Panc1 (cell line): Measurements from ENCODE around the gene MRC2. TPM values are rescaled to one million over a fixed set of nuclear protein-coding genes. Genes with fewer than 3 reads are reported as not detected.
A peak's percentile ranks its signal among the peaks of the same experiment; 100 is the strongest.

Experiments used
- ATAC-seq: fragments of 200-7000 bp; cut with Tn5 transposase; 2 replicates; pipeline ENCODE4 v1.9.1; 2020; ENCODE audit warnings: mild to moderate bottlenecking, moderate library complexity
- BruUV-seq: library from RNA; stranded (reverse); fragments of 400-500 nt; replicated peaks from 2 replicates; lab custom pipeline; 2021; lab: Mats Ljungman, UMichigan
- CTCF ChIA-PET: fragments of 300-600 bp; sonication (Branson Sonifier 250); formaldehyde crosslinking; loops from one replicate; lab custom pipeline; 2022; ENCODE audit warnings: antibody characterized with exemption; lab: Charles Lee
- POLR2A ChIA-PET: fragments of 300-600 bp; sonication (Branson Sonifier 250); formaldehyde crosslinking; loops from one replicate; lab custom pipeline; 2022; ENCODE audit warnings: antibody characterized with exemption; lab: Charles Lee
- DNase-seq: peaks from one replicate; pipeline ENCODE4 v3.0.0-alpha.2; 2010; ENCODE audit warnings: low read depth, low spot score
- H3K27ac ChIP-seq: 2 replicates; pipeline ENCODE4 v1.5.1; 2011; ENCODE audit warnings: mild to moderate bottlenecking, low read length, inconsistent platforms
- H3K27me3 ChIP-seq: fragments of 200-500 bp; sonication (Bioruptor generic); 2 replicates; pipeline ENCODE4 v1.6.0; 2014; ENCODE audit warnings: low read length, inconsistent platforms; ENCODE audit not compliant: control insufficient read depth, insufficient read depth
- H3K36me3 ChIP-seq: fragments of 200-500 bp; sonication (Bioruptor generic); 2 replicates; pipeline ENCODE4 v1.5.1; 2014; ENCODE audit warnings: inconsistent platforms, mild to moderate bottlenecking, low read length, moderate library complexity; ENCODE audit not compliant: control insufficient read depth, insufficient read depth
- H3K4me1 ChIP-seq: 2 replicates; pipeline ENCODE4 v1.5.1; 2011; ENCODE audit warnings: inconsistent platforms, mild to moderate bottlenecking, low read length, moderate library complexity; ENCODE audit not compliant: control insufficient read depth, insufficient read depth
- H3K4me3 ChIP-seq, 2 experiments: 2 replicates each; pipeline ENCODE4 v1.5.1; 2011 to 2012; ENCODE audit warnings: low read depth in 2 of 2, low read length in 2 of 2, mild to moderate bottlenecking in 2 of 2, inconsistent platforms in 1 of 2, moderate library complexity in 1 of 2
- H3K9me3 ChIP-seq: fragments of 200-500 bp; sonication (Bioruptor generic); 2 replicates; pipeline ENCODE4 v1.5.1; 2014; ENCODE audit warnings: low read depth, mild to moderate bottlenecking, inconsistent platforms, low read length, moderate library complexity; ENCODE audit not compliant: control insufficient read depth, insufficient read depth
- POLR2AphosphoS5 ChIP-seq: IDR thresholded peaks from 2 replicates; pipeline ENCODE4 v1.6.1; 2012; ENCODE audit warnings: mild to moderate bottlenecking, low read depth, low read length, moderate library complexity
- SIN3A ChIP-seq: IDR thresholded peaks from 2 replicates; pipeline ENCODE4 v1.6.1; 2012; ENCODE audit warnings: low read depth, mild to moderate bottlenecking, low read length, moderate library complexity, borderline replicate concordance; ENCODE audit not compliant: insufficient read depth
- TCF7L2 ChIP-seq: IDR thresholded peaks from 2 replicates; pipeline ENCODE4 v1.6.1; 2011; ENCODE audit warnings: mild to moderate bottlenecking, low read depth, low read length, inconsistent platforms
- in situ Hi-C: cut with HindIII; loops from 2 replicates; pipeline ENCODE4 v1.10.0; 2016; ENCODE audit warnings: low sequenced_read_pairs, low pct_unique_long_range_greater_than_20kb
- intact Hi-C: fragments of 100-400 bp; cut with micrococcal nuclease; formaldehyde crosslinking; loops from one replicate; pipeline ENCODE4 v1.10.0; 2022; ENCODE audit not compliant: unreplicated experiment
- total RNA-seq: library from RNA; stranded (reverse); gene quantifications from one replicate; pipeline ENCODE4 v1.2.1, GENCODE V29; 2021; ENCODE audit not compliant: unreplicated experiment
- TF ChIP-seq, protein P1 (sequence below): fragments of 450-650 bp; IDR thresholded peaks from 2 replicates; pipeline ENCODE4 v1.5.1; 2017; ENCODE audit warnings: mild to moderate bottlenecking
- TF ChIP-seq, protein P2 (sequence below), 2 experiments: IDR thresholded peaks; 2 replicates each; pipeline ENCODE4 v1.6.1; 2011 to 2012; ENCODE audit warnings: low read depth in 2 of 2, control low read depth in 1 of 2, low read length in 1 of 2, mild to moderate bottlenecking in 1 of 2, moderate library complexity in 1 of 2; ENCODE audit not compliant: insufficient read depth in 1 of 2

Gene MRC2
- total RNA-seq, 1 experiment from 2014 or later = 120 TPM

DNA sequence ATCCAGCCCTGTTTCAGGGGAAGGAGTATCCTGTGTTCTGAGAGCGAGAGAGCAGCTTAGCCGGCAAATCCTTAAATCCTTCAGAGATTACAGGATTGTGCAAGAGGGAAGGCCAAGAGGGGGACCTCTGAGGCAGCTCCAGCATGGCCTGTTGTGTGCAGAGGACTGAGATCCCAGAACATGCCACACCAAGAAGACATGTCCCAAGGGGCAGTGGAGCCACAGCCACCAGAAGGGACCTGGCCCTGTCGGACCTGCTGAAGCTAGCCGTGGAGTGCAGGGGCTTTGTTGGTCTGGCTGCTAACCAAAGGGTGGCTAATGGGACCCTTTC is 1.6 kb upstream of the MRC2 start:
- Histone ChIP-seq H3K9me3 (no peaks in the 10 kb centered on the region), H3K4me3 (no peak overlapping the region), H3K27me3 (no peaks in the 10 kb centered on the region), H3K27ac (no peak overlapping the region), H3K36me3 (no peaks in the 10 kb centered on the region), H3K4me1 (peaks cover 30% of the 10 kb centered on the region)
- in situ Hi-C loops = no loop called here
- no peak for ATAC-seq
- no TSS peak for BruUV-seq
- intact Hi-C loops = no loop called here
- TF ChIP-seq, protein P1, sequence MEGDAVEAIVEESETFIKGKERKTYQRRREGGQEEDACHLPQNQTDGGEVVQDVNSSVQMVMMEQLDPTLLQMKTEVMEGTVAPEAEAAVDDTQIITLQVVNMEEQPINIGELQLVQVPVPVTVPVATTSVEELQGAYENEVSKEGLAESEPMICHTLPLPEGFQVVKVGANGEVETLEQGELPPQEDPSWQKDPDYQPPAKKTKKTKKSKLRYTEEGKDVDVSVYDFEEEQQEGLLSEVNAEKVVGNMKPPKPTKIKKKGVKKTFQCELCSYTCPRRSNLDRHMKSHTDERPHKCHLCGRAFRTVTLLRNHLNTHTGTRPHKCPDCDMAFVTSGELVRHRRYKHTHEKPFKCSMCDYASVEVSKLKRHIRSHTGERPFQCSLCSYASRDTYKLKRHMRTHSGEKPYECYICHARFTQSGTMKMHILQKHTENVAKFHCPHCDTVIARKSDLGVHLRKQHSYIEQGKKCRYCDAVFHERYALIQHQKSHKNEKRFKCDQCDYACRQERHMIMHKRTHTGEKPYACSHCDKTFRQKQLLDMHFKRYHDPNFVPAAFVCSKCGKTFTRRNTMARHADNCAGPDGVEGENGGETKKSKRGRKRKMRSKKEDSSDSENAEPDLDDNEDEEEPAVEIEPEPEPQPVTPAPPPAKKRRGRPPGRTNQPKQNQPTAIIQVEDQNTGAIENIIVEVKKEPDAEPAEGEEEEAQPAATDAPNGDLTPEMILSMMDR = no peak
- TF ChIP-seq POLR2AphosphoS5 (no peak), SIN3A (no peak)
- CTCF ChIA-PET = no interaction called here
- POLR2A ChIA-PET = no interaction called here
- no peak for DNase-seq

DNA sequence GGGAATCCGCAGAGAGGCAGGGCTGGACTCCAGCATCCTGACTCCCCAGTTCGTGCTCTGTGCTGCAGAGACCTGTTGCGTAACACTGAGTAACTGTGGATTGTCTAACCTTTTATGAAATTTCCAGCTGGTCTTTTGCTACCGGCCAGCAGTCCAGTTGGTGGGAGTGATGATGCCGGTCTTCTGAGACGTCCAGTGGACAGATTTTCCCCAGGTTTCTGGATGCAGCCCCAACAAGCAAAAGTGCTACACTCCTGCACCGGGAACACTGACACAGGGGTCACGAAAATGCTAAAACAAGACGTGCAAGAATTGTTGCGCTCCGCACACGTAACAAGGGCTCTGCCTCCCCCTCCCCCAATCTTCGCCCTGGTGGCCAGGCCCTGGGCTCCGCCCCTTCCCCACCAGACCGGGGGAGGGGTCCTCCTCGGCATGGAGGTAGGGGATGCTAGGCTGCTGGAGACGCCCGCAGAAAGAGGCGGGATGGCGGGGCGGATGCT is 701 bp upstream of the MRC2 start:
- peak; percentile 52 for ATAC-seq
- TF ChIP-seq, protein P2, sequence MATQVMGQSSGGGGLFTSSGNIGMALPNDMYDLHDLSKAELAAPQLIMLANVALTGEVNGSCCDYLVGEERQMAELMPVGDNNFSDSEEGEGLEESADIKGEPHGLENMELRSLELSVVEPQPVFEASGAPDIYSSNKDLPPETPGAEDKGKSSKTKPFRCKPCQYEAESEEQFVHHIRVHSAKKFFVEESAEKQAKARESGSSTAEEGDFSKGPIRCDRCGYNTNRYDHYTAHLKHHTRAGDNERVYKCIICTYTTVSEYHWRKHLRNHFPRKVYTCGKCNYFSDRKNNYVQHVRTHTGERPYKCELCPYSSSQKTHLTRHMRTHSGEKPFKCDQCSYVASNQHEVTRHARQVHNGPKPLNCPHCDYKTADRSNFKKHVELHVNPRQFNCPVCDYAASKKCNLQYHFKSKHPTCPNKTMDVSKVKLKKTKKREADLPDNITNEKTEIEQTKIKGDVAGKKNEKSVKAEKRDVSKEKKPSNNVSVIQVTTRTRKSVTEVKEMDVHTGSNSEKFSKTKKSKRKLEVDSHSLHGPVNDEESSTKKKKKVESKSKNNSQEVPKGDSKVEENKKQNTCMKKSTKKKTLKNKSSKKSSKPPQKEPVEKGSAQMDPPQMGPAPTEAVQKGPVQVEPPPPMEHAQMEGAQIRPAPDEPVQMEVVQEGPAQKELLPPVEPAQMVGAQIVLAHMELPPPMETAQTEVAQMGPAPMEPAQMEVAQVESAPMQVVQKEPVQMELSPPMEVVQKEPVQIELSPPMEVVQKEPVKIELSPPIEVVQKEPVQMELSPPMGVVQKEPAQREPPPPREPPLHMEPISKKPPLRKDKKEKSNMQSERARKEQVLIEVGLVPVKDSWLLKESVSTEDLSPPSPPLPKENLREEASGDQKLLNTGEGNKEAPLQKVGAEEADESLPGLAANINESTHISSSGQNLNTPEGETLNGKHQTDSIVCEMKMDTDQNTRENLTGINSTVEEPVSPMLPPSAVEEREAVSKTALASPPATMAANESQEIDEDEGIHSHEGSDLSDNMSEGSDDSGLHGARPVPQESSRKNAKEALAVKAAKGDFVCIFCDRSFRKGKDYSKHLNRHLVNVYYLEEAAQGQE (IDR thresholded peaks at IDR 0.05; ENCODE audit: insufficient read depth in 1 of 2, low read depth in 2 of 2, low read length in 1 of 2) = no peak
- 0 out of 2 replicates have a peak, but pooled peaks have one; percentile 41 for TF ChIP-seq SIN3A
- no peak for DNase-seq
- Histone ChIP-seq H3K27me3 (no peaks in the 10 kb centered on the region), H3K4me3 (peak overlapping the region; percentile 63 to 87), H3K27ac (peak overlapping the region; percentile 75), H3K4me1 (peaks cover 32% of the 10 kb centered on the region), H3K9me3 (no peaks in the 10 kb centered on the region), H3K36me3 (no peaks in the 10 kb centered on the region)
- no TSS peak for BruUV-seq
- ChIA-PET POLR2A (interaction anchor here (1.0 kb wide), 1 partner anchor 13 kb away, joined by 3 read pairs; no protein-coding TSS in a partner anchor), CTCF (interaction anchor here (0.6 kb wide), 1 partner anchor 74 kb away, joined by 3 read pairs; no protein-coding TSS in a partner anchor)
- in situ Hi-C loops (no loop called here), intact Hi-C loops (no loop called here)

DNA sequence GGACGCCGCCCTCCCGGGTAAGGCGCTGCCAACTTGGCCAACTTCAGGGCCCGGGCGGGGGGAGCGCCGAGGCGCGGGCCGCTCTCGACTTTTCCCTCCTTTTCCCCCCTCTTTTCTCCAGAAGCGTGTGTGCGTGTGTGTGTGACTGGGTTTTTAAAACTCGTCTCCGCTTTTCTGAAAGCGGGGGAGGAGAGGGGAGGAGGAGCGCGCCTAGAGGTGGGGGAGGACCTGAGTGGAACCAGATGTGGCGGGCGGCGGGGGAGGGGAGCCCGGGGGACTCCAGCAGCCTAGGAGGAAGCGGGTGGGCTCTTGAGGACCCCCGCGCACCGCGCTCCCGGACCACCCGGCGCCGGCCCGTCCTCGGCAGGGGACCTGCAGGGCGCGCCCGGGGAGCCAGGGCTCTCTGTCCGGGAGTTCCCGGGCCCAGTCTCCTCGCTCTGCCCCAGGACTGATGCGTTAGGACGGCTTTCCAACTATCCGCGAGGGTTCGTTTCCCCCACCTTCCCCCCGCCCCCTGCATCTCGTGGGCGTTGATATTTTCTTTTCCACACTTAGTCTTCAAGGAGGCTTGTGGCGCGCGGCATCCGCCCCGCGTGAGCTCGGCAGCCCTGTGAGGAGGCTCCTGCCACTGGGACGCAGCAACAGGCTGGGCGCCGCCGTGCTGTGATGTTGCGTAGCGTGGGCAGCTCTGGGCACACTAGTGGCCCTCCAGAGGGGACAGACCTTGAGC is 599 bp downstream of the MRC2 start:
- POLR2A ChIA-PET = no interaction called here
- H3K27ac ChIP-seq = peak overlapping the region; percentile 75
- no peaks in the 10 kb centered on the region for H3K9me3 ChIP-seq
- ATAC-seq (peak; percentile 28), DNase-seq (no peak)
- H3K4me1 ChIP-seq = peaks cover 32% of the 10 kb centered on the region
- no TSS peak for BruUV-seq
- no peaks in the 10 kb centered on the region for H3K36me3 ChIP-seq
- TF ChIP-seq, protein P2 (IDR thresholded peaks at IDR 0.05; ENCODE audit: insufficient read depth in 1 of 2, low read depth in 2 of 2, low read length in 1 of 2) = no peak
- TF ChIP-seq SIN3A (no peak), POLR2AphosphoS5 (no peak), TCF7L2 (no peak)
- TF ChIP-seq, protein P1 = no peak
- in situ Hi-C loops (no loop called here), intact Hi-C loops (no loop called here)
- CTCF ChIA-PET = no interaction called here
- H3K27me3 ChIP-seq = no peaks in the 10 kb centered on the region
- H3K4me3 ChIP-seq = peak overlapping the region; percentile 63 to 87
